ENCODE results near the gene AANAT.

Gene AANAT

GRCh38 chr17:76435751-76436150, 31.7 kb upstream of the AANAT start:
- Mint-ChIP-seq H3K4me3 (no peak overlapping the region), H3K4me1 (peaks cover 42% of the 10 kb centered on the region), H3K27me3 (no peaks in the 10 kb centered on the region), H3K27ac (no peak overlapping the region), H3K36me3 (peaks cover 4% of the 10 kb centered on the region), H3K9me3 (no peaks in the 10 kb centered on the region)
- DNase-seq (ENCODE audit: low spot score in 2 of 2) = no peak
- no peak for ATAC-seq (ENCODE audit: low read depth)

- Mint-ChIP-seq H3K27ac (no peak overlapping the region), H3K4me1 (peaks cover 50% of the 10 kb centered on the region), H3K36me3 (peaks cover 4% of the 10 kb centered on the region), H3K27me3 (no peaks in the 10 kb centered on the region), H3K9me3 (no peaks in the 10 kb centered on the region), H3K4me3 (no peak overlapping the region)
- no peak for ATAC-seq (ENCODE audit: low read depth)
- no peak for DNase-seq (ENCODE audit: low spot score in 2 of 2)
Observed at GRCh38 chr17:76437467-76438402, 29.7 kb upstream of the AANAT start.

GRCh38 chr17:76438906-76439305, 28.5 kb upstream of the AANAT start:
- Mint-ChIP-seq H3K27me3 (no peaks in the 10 kb centered on the region), H3K27ac (no peak overlapping the region), H3K4me3 (no peak overlapping the region), H3K4me1 (peaks cover 49% of the 10 kb centered on the region), H3K9me3 (no peaks in the 10 kb centered on the region), H3K36me3 (peaks cover 4% of the 10 kb centered on the region)
- ATAC-seq (ENCODE audit: low read depth) = no peak
- no peak for DNase-seq (ENCODE audit: low spot score in 2 of 2)

GRCh38 chr17:76439314-76439928, 28.0 kb upstream of the AANAT start:
- Mint-ChIP-seq H3K9me3 (no peaks in the 10 kb centered on the region), H3K36me3 (peaks cover 2% of the 10 kb centered on the region), H3K27ac (no peak overlapping the region), H3K4me3 (no peak overlapping the region), H3K27me3 (no peaks in the 10 kb centered on the region), H3K4me1 (peaks cover 48% of the 10 kb centered on the region)
- ATAC-seq (ENCODE audit: low read depth) (no peak), DNase-seq (ENCODE audit: low spot score in 2 of 2) (no peak)

- no peak overlapping the region for H3K4me3 Mint-ChIP-seq
- H3K27me3 Mint-ChIP-seq = no peaks in the 10 kb centered on the region
- H3K36me3 Mint-ChIP-seq = no peaks in the 10 kb centered on the region
- ATAC-seq (ENCODE audit: low read depth) (no peak), DNase-seq (ENCODE audit: low spot score in 2 of 2) (no peak)
- no peaks in the 10 kb centered on the region for H3K9me3 Mint-ChIP-seq
- peaks cover 55% of the 10 kb centered on the region for H3K4me1 Mint-ChIP-seq
- no peak overlapping the region for H3K27ac Mint-ChIP-seq
Observed at GRCh38 chr17:76440751-76441362, 26.5 kb upstream of the AANAT start.

- ATAC-seq (ENCODE audit: low read depth) (no peak), DNase-seq (ENCODE audit: low spot score in 2 of 2) (no peak)
- Mint-ChIP-seq H3K27me3 (no peaks in the 10 kb centered on the region), H3K4me3 (no peak overlapping the region), H3K27ac (no peak overlapping the region), H3K4me1 (peaks cover 57% of the 10 kb centered on the region), H3K9me3 (no peaks in the 10 kb centered on the region), H3K36me3 (no peaks in the 10 kb centered on the region)
Observed at GRCh38 chr17:76441686-76442340, 25.6 kb upstream of the AANAT start.

- no peaks in the 10 kb centered on the region for H3K9me3 Mint-ChIP-seq
- no peak overlapping the region for H3K4me3 Mint-ChIP-seq
- no peaks in the 10 kb centered on the region for H3K27me3 Mint-ChIP-seq
- ATAC-seq (ENCODE audit: low read depth) = no peak
- H3K36me3 Mint-ChIP-seq = peaks cover under 1% of the 10 kb centered on the region
- no peak for DNase-seq (ENCODE audit: low spot score in 2 of 2)
- H3K4me1 Mint-ChIP-seq = peaks cover 57% of the 10 kb centered on the region
- H3K27ac Mint-ChIP-seq = no peak overlapping the region
Observed at GRCh38 chr17:76442341-76443338, 24.8 kb upstream of the AANAT start.

- peaks cover 2% of the 10 kb centered on the region for H3K36me3 Mint-ChIP-seq
- no peak overlapping the region for H3K27ac Mint-ChIP-seq
- DNase-seq (ENCODE audit: low spot score in 2 of 2) (no peak), ATAC-seq (ENCODE audit: low read depth) (no peak)
- no peaks in the 10 kb centered on the region for H3K9me3 Mint-ChIP-seq
- peaks cover 62% of the 10 kb centered on the region for H3K4me1 Mint-ChIP-seq
- peak overlapping the region; percentile 67 for H3K4me3 Mint-ChIP-seq
- no peaks in the 10 kb centered on the region for H3K27me3 Mint-ChIP-seq
Observed at GRCh38 chr17:76444518-76445311, 22.7 kb upstream of the AANAT start.

- Mint-ChIP-seq H3K27ac (no peak overlapping the region), H3K4me3 (no peak overlapping the region), H3K27me3 (no peaks in the 10 kb centered on the region), H3K4me1 (peaks cover 57% of the 10 kb centered on the region), H3K9me3 (no peaks in the 10 kb centered on the region), H3K36me3 (peaks cover 2% of the 10 kb centered on the region)
- DNase-seq (ENCODE audit: low spot score in 2 of 2) = no peak
- no peak for ATAC-seq (ENCODE audit: low read depth)
Observed at GRCh38 chr17:76445697-76446448, 21.5 kb upstream of the AANAT start.

GRCh38 chr17:76446449-76447231, 20.8 kb upstream of the AANAT start:
- H3K27ac Mint-ChIP-seq = no peak overlapping the region
- no peaks in the 10 kb centered on the region for H3K27me3 Mint-ChIP-seq
- H3K4me3 Mint-ChIP-seq = no peak overlapping the region
- H3K36me3 Mint-ChIP-seq = peaks cover 2% of the 10 kb centered on the region
- DNase-seq (ENCODE audit: low spot score in 2 of 2) (no peak), ATAC-seq (ENCODE audit: low read depth) (no peak)
- no peaks in the 10 kb centered on the region for H3K9me3 Mint-ChIP-seq
- peaks cover 57% of the 10 kb centered on the region for H3K4me1 Mint-ChIP-seq

GRCh38 chr17:76447931-76448652, 19.3 kb upstream of the AANAT start:
- Mint-ChIP-seq H3K27me3 (no peaks in the 10 kb centered on the region), H3K4me3 (no peak overlapping the region), H3K9me3 (no peaks in the 10 kb centered on the region), H3K27ac (peak overlapping the region; percentile 48), H3K4me1 (peaks cover 50% of the 10 kb centered on the region), H3K36me3 (peaks cover 2% of the 10 kb centered on the region)
- ATAC-seq (ENCODE audit: low read depth) (no peak), DNase-seq (ENCODE audit: low spot score in 2 of 2) (no peak)

Data from memory B cell (primary cell).